Upper lobe of left lung (tissue), 6 donors: ENCODE data around the gene ST3GAL5. TPM values are rescaled to one million over a fixed set of nuclear protein-coding genes. Genes with fewer than 3 reads are reported as not detected.

Source experiments
- ATAC-seq, 2 donors: fragments of 200-7000 bp; cut with Tn5 transposase; one replicate each; pipeline ENCODE4 v1.9.1; 2022; ENCODE audit warnings: mild to moderate bottlenecking in 2 of 2, moderate library complexity in 2 of 2; ENCODE audit not compliant: low FRiP score in 2 of 2
- DNase-seq, 2 donors: peaks; one replicate each; pipeline ENCODE4 v3.0.0-alpha.2; 2019 to 2020
- H3K27ac ChIP-seq, 4 donors: fragments of 200-600 bp; sonication (generic); one replicate each; pipeline ENCODE4 v1.5.1; 2016 to 2019
- H3K27me3 ChIP-seq, 4 donors: fragments of 200-600 bp; sonication (generic); one replicate each; pipeline ENCODE4 v1.5.1; 2017 to 2019
- H3K36me3 ChIP-seq, 4 donors: fragments of 200-600 bp; sonication (generic); one replicate each; pipeline ENCODE4 v1.5.1; 2016 to 2019
- H3K4me1 ChIP-seq, 4 donors: fragments of 200-600 bp; sonication (generic); one replicate each; pipeline ENCODE4 v1.5.1; 2018 to 2019
- H3K4me3 ChIP-seq, 4 donors: fragments of 200-600 bp; sonication (generic); one replicate each; pipeline ENCODE4 v1.5.1; 2017 to 2019; ENCODE audit warnings: mild to moderate bottlenecking in 2 of 4, moderate library complexity in 1 of 4
- H3K9me3 ChIP-seq, 4 donors: fragments of 200-600 bp; sonication (generic); one replicate each; pipeline ENCODE4 v1.5.1; 2018 to 2019
- EP300 ChIP-seq, 4 donors: sonication (generic); formaldehyde crosslinking; IDR thresholded peaks; one replicate each; pipeline ENCODE4 v1.5.1; 2017; ENCODE audit warnings: antibody characterized with exemption in 4 of 4, control low read depth in 2 of 4
- POLR2A ChIP-seq, 4 donors: fragments of 450-650 bp; IDR thresholded peaks; one replicate each; pipeline ENCODE4 v1.5.1; 2016 to 2017; ENCODE audit warnings: antibody characterized with exemption in 4 of 4, mild to moderate bottlenecking in 2 of 4
- POLR2AphosphoS5 ChIP-seq, 2 donors: sonication (generic); formaldehyde crosslinking; IDR thresholded peaks; one replicate each; pipeline ENCODE4 v1.5.1; 2017; ENCODE audit warnings: antibody characterized with exemption in 2 of 2
- WGBS, 2 donors: methylation state at CpG; one replicate each; pipeline ENCODE4 v1.1.5; 2017 to 2018; 5-methylcytosine and 5-hydroxymethylcytosine counted together
- total RNA-seq, 6 donors: library from RNA; depleted of rRNA in 4 of 6; stranded (reverse); fragments of >200 nt in 4 of 6; gene quantifications; one replicate each; pipeline versions ENCODE4 v1.1.0 to v1.2.1, GENCODE V29; 2016 to 2021
- TF ChIP-seq, protein P1 (sequence below), 6 experiments: fragments of 450-650 bp in 4 of 6; fragments of 200-600 bp in 2 of 6; sonication (generic) in 2 of 6; IDR thresholded peaks; one replicate each; pipeline ENCODE4 v1.5.1; 2016 to 2019; ENCODE audit warnings: antibody characterized with exemption in 6 of 6
- donor health status: DM: no; HTN: no; CAD: no; lungs with moderate emphysema.
- donor health status: DM: no; HTN: yes; CAD: no; lungs with severe emphysema.

ST3GAL5 gene
- total RNA-seq, 6 donors from 2014 or later = 54.5 to 162 (median 83.8) TPM

DNA sequence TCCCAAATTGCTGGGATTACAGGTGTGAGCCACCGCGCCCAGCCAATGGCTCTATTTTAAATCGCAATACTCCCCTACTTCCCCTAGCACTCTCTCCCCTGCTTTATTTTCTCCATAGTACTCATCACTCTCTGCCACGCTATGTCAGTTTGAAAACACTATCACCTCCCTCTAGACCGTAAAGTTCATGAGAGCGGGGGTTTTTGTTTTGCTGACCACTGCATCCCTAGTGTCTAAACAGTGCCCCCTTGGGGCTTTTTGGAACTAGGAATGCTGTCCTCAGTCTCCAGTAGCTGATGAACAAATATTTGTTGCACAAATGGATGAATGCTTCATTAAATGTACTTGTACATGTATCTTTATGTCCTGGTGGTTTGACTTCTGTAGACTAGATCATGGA lies 90.9 kb downstream of the ST3GAL5 start:
- peak in 1 of 2 donors; percentile 28 for DNase-seq
- peak overlapping the region in 1 of 4 donors; percentile 71 for H3K27ac ChIP-seq
- ATAC-seq = no peak

DNA sequence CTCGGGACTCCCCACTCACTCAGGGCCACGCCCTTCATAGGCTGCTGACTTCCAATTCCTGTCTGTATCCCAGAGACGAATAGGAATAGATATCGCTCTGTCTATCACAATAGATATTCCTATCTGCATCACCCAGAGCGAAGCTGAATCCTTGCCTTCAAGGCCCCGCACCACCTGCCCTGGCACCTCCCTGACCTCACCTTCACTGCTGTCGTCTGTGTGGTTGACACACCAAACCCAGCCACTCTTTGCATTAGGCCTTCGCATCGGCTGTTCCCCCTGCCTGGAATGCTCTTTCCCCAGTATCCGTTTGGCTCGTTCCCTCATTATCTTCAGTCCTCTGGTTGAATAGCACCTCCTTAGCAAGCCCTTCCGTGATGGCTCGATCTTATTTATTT lies 91.5 kb downstream of the ST3GAL5 start:
- WGBS, 2 donors = 87 to 91% methylated on average over 13 of the region's 13 CpGs
- ATAC-seq (no peak), DNase-seq (no peak)
- H3K27me3 ChIP-seq = no peaks in the 10 kb centered on the region
- peaks cover 0 to 2% (median 0%) of the 10 kb centered on the region in 4 donors for H3K9me3 ChIP-seq
- H3K4me1 ChIP-seq = peaks cover 26 to 50% (median 35%) of the 10 kb centered on the region in 4 donors
- peak overlapping the region in 3 of 4 donors; percentile 59 to 74 (median 71) for H3K27ac ChIP-seq
- TF ChIP-seq, protein P1, sequence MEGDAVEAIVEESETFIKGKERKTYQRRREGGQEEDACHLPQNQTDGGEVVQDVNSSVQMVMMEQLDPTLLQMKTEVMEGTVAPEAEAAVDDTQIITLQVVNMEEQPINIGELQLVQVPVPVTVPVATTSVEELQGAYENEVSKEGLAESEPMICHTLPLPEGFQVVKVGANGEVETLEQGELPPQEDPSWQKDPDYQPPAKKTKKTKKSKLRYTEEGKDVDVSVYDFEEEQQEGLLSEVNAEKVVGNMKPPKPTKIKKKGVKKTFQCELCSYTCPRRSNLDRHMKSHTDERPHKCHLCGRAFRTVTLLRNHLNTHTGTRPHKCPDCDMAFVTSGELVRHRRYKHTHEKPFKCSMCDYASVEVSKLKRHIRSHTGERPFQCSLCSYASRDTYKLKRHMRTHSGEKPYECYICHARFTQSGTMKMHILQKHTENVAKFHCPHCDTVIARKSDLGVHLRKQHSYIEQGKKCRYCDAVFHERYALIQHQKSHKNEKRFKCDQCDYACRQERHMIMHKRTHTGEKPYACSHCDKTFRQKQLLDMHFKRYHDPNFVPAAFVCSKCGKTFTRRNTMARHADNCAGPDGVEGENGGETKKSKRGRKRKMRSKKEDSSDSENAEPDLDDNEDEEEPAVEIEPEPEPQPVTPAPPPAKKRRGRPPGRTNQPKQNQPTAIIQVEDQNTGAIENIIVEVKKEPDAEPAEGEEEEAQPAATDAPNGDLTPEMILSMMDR (IDR thresholded peaks at IDR 0.05) = no peak
- no peak for TF ChIP-seq POLR2A (IDR thresholded peaks at IDR 0.05)
- TF ChIP-seq POLR2AphosphoS5 (IDR thresholded peaks at IDR 0.05) = no peak
- TF ChIP-seq EP300 (IDR thresholded peaks at IDR 0.05) = no peak
- H3K36me3 ChIP-seq = peaks cover 0 to 2% (median 0%) of the 10 kb centered on the region in 4 donors
- H3K4me3 ChIP-seq = no peak overlapping the region

More for the DNA sequence above, 90.9 kb downstream of the ST3GAL5 start:
- no peak overlapping the region for H3K4me3 ChIP-seq
- peaks cover 23 to 43% (median 33%) of the 10 kb centered on the region in 4 donors for H3K4me1 ChIP-seq
- TF ChIP-seq, protein P1 (IDR thresholded peaks at IDR 0.05) = peak; percentile 9 to 50 (median 25)
- TF ChIP-seq EP300 (IDR thresholded peaks at IDR 0.05) = no peak
- no peaks in the 10 kb centered on the region for H3K36me3 ChIP-seq
- WGBS, 2 donors = 63 to 76% methylated on average over 6 of the region's 6 CpGs
- H3K9me3 ChIP-seq = peaks cover 0 to 2% (median 0%) of the 10 kb centered on the region in 4 donors
- no peaks in the 10 kb centered on the region for H3K27me3 ChIP-seq

DNA sequence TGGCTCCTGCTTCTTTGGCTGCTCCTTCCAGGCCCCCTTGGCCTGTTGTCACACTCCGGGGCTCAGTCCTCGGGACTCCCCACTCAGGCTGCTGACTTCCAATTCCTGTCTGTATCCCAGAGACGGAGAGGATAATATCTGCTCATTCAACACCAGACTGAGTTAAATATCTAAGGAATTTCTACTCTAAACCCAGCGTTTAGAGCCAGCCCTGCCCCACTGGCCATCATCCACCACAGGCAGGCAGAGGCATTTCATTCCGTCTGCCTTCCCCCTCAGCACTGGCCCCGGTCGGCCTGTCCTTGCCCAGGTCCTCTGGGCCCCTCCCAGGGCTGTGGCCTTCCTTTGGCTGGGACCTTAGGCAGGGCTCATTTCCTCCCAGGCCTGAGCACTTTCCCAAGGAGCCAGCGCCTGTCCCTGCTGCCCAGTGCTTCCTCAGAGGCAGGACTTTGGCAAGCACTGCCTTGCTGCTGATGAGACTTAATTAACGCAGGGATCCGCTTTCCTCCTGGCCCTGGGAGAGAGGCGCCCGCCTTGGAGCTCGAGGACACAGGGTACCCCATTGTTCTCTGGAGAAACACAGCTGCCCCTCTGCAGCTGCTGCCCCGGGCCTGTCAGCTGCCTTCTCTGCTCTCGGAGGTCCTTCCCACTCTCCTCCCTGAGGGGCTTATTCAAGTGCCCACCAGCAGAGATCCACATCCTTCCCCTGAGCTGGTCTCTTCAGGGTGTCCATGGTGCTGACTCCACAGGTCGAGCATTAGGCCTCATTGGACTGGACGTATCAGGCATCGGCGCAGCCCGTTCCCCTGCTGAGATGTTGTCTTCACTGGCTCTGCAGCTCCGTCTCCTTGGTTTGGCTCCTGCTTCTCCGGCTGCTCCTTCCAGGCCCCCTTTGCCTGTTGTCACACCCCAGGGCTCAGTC lies 92.2 kb downstream of the ST3GAL5 start:
- DNase-seq (peak; percentile 20 to 49), ATAC-seq (peak; percentile 11 to 29)
- 66 to 79% methylated on average over 17 to 22 of the region's 22 CpGs for WGBS, 2 donors

DNA sequence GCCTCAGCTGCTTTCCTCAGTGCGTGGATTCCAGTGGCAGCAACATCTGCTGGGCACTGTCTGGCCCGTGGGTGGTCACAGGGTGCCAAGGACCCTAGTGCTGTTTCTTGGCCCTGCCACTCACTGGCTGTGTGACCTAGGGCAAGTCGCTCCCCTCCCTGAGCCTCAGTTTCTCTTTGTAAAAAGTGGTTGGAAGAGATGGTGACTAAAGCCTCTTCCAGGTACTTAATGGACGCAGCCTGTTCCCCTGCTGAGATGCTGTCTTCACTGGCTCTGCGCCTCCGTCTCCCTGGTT lies 92.8 kb downstream of the ST3GAL5 start:
- peaks cover 30 to 58% (median 41%) of the 10 kb centered on the region in 4 donors for H3K4me1 ChIP-seq
- H3K9me3 ChIP-seq = peaks cover 0 to 2% (median 0%) of the 10 kb centered on the region in 4 donors
- no peak overlapping the region for H3K4me3 ChIP-seq
- no peaks in the 10 kb centered on the region for H3K27me3 ChIP-seq
- 84 to 88% methylated on average over 6 of the region's 6 CpGs for WGBS, 2 donors
- H3K27ac ChIP-seq = peak overlapping the region in 3 of 4 donors; percentile 59 to 74 (median 71)
- ATAC-seq (peak in 1 of 2 donors; percentile 3), DNase-seq (no peak)
- TF ChIP-seq POLR2AphosphoS5 (IDR thresholded peaks at IDR 0.05) (no peak), POLR2A (IDR thresholded peaks at IDR 0.05) (no peak), EP300 (IDR thresholded peaks at IDR 0.05) (no peak)
- TF ChIP-seq, protein P1 (IDR thresholded peaks at IDR 0.05) = no peak
- peaks cover 0 to 10% (median 0%) of the 10 kb centered on the region in 4 donors for H3K36me3 ChIP-seq

More for the DNA sequence above, 92.2 kb downstream of the ST3GAL5 start:
- Histone ChIP-seq H3K4me3 (no peak overlapping the region), H3K9me3 (peaks cover 0 to 2% (median 0%) of the 10 kb centered on the region in 4 donors), H3K27me3 (no peaks in the 10 kb centered on the region), H3K27ac (peak overlapping the region in 3 of 4 donors; percentile 59 to 74 (median 71)), H3K4me1 (peaks cover 29 to 57% (median 37%) of the 10 kb centered on the region in 4 donors), H3K36me3 (peaks cover 0 to 9% (median 0%) of the 10 kb centered on the region in 4 donors)
- TF ChIP-seq EP300 (IDR thresholded peaks at IDR 0.05) (no peak), POLR2AphosphoS5 (IDR thresholded peaks at IDR 0.05) (peak in 1 of 2 donors; percentile 16)

DNA sequence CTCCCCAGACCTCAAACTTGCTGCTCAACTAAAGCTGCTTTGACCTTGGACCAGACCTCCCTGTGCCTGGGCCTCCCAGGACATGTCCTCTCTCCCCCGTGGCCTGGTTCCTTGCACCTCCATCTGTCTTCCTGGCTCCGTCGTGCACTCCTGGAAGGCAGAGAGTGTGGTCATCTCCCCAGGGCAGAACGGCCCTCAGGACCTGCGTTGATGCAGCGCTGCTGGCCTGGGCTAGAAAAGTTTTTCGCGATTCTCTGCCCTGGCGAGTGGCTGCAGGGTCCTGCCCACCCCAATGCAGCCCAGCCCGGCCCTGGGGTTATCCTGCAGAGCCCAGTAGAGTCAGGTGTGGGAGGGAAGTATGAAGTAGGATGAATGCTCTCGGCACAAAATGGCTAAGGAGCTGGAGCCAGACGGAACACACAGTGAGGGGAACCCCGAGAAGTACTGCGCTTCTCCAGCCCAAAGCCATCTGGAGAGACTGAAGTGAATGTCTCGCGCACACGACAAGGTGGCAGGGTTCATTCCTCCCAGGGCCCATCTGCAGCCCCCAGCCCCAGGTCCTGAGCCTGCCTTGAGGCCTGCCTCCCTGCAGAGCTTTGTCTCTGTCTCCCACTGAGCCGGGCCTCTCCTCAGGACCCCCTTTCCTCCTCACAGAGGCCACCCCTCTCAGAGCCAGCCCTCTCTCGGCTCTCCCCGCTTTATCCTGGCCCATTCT lies 93.3 kb downstream of the ST3GAL5 start:
- Histone ChIP-seq H3K4me1 (peaks cover 34 to 60% (median 44%) of the 10 kb centered on the region in 4 donors), H3K36me3 (peaks cover 0 to 12% (median 0%) of the 10 kb centered on the region in 4 donors), H3K9me3 (no peaks in the 10 kb centered on the region), H3K27me3 (no peaks in the 10 kb centered on the region), H3K4me3 (no peak overlapping the region), H3K27ac (peak overlapping the region in 3 of 4 donors; percentile 59 to 74 (median 71))
- WGBS, 2 donors = 88 to 89% methylated on average over 20 of the region's 20 CpGs
- ATAC-seq = no peak
- peak in 1 of 2 donors; percentile 52 for DNase-seq
- TF ChIP-seq POLR2AphosphoS5 (IDR thresholded peaks at IDR 0.05) = no peak
- no peak for TF ChIP-seq EP300 (IDR thresholded peaks at IDR 0.05)
- no peak for TF ChIP-seq POLR2A (IDR thresholded peaks at IDR 0.05)
- TF ChIP-seq, protein P1 (IDR thresholded peaks at IDR 0.05) = no peak
